GM19467 (cell line): ENCODE data around the gene AK4.

Source experiments
- ATAC-seq: cut with Tn5 transposase; IDR thresholded peaks from one replicate; pipeline ENCODE4 v1.9.1; 2021; ENCODE audit warnings: mild to moderate bottlenecking, moderate library complexity; ENCODE audit not compliant: unreplicated experiment

AK4 gene

DNA sequence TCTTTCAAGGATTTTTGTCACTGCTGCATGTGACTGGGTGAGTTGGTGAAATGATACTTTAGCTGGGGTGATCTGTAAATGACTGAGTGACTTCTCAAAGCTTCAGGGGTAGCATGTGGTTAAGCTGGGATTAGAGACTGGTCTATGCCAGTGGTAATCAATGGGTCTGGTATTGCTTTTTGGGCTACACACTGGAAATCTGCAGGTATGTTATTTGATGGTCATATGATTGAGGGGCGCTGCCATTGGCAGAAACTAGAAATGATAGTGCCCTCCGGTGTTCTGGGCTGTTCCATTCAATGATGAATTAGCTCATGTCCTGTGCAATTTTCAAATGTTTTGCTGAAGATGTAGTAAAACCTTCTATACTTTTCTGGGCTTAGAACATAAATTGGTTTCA, 121.6 kb downstream of the AK4 start:
- no peak for ATAC-seq

DNA sequence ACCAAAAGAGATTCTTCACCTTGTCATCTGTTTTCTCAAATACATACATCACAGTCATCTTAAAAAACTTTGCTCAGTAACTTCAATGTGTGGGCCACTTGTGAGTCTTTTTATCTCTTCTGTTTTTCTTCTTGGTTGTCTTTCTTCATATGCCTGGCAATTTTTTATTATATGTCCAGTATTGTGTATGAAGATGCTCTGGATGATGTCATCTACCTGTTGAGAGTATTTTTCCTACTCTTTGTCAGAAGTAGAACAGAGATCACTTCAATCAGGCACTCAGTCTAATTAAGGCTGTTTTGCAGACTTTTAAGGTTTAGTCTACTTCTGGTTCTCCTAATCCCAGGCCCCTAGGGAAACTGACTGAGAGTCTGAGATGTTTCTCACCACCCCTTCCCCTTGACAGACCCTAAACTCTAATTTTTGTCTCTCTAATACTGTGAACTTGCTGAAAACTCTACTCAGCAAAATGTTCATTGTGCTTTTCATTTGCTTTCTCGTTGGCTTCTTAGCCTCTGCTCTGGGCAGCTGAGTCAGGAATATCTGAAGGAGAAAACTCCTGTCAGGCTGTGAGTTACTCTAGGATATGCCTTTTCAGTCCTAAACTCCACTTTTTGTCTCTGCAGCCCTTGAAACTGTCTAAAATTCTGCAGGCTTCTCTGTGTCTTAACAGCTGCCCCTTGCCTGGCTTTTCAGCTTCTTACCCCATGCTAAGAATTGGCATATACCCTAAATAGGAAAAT, 128.4 kb downstream of the AK4 start:
- no peak for ATAC-seq

DNA sequence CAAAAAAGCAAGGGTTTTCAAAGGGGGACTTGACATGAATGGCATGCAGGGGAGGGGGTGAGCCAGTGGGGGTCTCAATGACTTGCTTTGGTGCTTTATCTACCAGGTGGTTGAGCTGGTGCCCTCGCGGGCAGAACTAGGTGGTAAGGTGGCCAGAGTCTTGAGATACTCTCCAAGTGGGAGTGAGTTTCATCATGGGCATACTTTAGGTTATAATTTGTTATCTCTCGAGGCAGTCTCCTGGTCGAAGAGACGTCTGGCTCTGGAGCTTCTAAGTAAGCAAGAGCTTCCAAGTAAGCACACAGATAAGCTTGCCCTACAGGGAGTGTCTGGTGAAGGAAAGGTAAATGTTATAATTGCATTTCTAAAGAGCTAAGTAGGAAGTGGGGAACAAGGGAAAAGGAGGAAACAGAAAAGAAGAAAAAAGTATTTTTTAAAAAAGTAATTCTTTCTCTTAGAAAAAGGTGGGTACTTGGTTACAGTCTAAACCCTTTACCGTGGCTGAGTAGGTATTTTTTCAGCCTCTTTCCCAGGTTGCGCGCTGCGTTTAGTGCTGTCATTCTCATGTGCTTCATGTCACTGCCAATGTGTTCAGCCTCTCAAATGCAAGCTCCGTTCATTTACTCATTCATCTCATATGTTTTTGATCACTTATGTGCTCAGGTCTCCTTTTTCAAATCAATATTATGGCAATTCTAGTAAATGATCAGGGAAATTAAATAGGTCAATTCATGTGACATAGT, 129.8 kb downstream of the AK4 start:
- no peak for ATAC-seq

DNA sequence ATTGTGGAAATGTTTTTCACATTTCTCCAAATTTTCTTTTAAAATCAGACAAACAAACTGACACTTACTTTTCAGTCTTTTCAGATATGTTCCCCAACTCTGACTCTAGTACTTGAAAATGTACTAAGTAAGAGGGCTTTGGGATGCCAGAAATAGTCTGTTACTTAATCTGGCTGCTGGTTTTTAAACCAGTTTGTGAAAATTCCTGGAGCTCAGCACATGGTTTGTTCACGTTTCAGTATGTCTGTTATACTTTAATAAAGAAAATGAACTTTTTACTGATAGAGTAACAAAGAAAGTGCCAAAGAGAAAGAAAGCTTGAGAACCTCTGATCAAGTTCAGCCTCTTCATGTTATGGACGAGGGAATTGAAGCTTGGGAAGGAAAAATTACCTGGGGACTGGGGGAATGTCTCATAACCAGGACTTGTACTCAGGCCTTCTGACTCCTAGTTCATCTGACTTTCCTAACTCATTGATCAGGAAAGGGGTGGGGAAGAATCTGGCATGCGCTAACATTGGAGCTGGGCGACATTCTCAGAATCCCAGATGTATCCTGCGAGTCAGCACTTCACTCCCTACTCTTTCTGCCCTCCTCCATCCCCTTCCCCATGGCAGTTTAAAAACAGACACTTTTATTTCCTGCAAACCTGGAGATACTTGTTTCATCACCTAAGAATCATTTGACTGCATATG, 130.5 kb downstream of the AK4 start:
- no peak for ATAC-seq

DNA sequence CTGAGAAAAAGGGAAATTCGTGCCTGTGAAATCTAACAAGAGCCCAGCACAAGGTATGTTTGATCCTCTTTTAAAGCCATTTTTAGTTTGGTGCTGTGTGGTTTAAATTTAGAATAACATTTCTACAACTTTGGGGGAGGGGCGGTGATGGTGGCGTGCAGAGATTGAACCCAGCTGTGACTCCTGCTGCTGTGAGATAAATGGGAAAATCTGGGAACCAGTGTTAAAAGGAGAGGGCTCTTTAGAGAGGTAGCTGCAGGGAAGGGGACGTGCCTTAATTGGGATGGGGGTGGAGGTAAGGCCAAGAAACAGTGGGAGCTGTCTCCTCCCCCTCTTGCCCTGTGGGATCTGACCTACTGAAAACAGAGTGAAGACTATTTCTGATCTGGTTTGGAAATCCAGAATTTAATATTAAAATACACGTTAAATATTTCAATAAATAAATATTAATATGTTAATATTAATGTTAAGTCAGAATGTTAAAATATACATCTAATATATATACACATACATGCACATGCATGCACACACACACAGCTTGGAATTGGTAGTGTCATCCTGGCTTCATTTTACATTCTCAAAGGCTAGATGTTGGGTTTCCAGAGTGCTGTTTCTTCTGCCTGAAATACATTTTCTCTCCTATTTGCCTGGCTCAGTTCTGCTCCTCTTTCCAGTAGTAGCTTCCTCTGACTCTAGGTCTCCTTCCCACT, 131.2 kb downstream of the AK4 start:
- ATAC-seq: no peak
